HL-60 (cell line): Measurements from ENCODE around the gene KIF26B.

ENCODE experiments used
- DNase-seq, 2 experiments: peaks; one replicate each; pipeline ENCODE4 v3.0.0-alpha.2; 2010 to 2020; ENCODE audit warnings: low read depth in 1 of 2, low spot score in 1 of 2
- H3K27ac ChIP-seq: fragments of 250-450 bp; sonication (Bioruptor Pico); replicated peaks from 2 replicates; pipeline ENCODE4 v1.5.1; 2020; ENCODE audit warnings: mild to moderate bottlenecking, moderate library complexity
- H3K27me3 ChIP-seq: fragments of 250-450 bp; sonication (Bioruptor Pico); 2 replicates; pipeline ENCODE4 v1.5.1; 2021; ENCODE audit warnings: mild to moderate bottlenecking, moderate library complexity; ENCODE audit not compliant: insufficient read depth, poor library complexity, severe bottlenecking
- H3K4me3 ChIP-seq: replicated peaks from 2 replicates; pipeline ENCODE4 v1.5.1; 2011; ENCODE audit warnings: mild to moderate bottlenecking, control low read depth, low read length; ENCODE audit not compliant: insufficient read depth
- CTCF ChIP-seq: IDR thresholded peaks from one replicate; pipeline ENCODE4 v1.5.1; 2011; ENCODE audit warnings: low read length, control low read depth, inconsistent platforms; ENCODE audit not compliant: insufficient read depth
- GABPA ChIP-seq: IDR thresholded peaks from 2 replicates; pipeline ENCODE4 v1.6.1; 2012; ENCODE audit warnings: low read depth
- POLR2AphosphoS5 ChIP-seq: IDR thresholded peaks from 2 replicates; pipeline ENCODE4 v1.6.1; 2012; ENCODE audit warnings: low read depth
- REST ChIP-seq: IDR thresholded peaks from 2 replicates; pipeline ENCODE4 v1.6.1; 2012; ENCODE audit warnings: low read depth; ENCODE audit not compliant: insufficient replicate concordance
- SPI1 ChIP-seq: IDR thresholded peaks from 2 replicates; pipeline ENCODE4 v1.6.1; 2012; ENCODE audit warnings: low read depth, mild to moderate bottlenecking, borderline replicate concordance

KIF26B gene

GRCh38 chr1:245341743-245342142, 187.0 kb downstream of the KIF26B start:
- Histone ChIP-seq H3K4me3 (no peak overlapping the region), H3K27ac (no peak overlapping the region), H3K27me3 (no peaks in the 10 kb centered on the region)
- DNase-seq, result no peak
- no peak for TF ChIP-seq CTCF
- TF ChIP-seq REST, result no peak
- no peak for TF ChIP-seq SPI1

GRCh38 chr1:245345191-245345884, 190.6 kb downstream of the KIF26B start:
- no peak overlapping the region for H3K4me3 ChIP-seq
- no peak overlapping the region for H3K27ac ChIP-seq
- no peak for TF ChIP-seq POLR2AphosphoS5
- no peak for TF ChIP-seq SPI1
- DNase-seq, result no peak
- no peaks in the 10 kb centered on the region for H3K27me3 ChIP-seq

GRCh38 chr1:245348626-245349025, 193.8 kb downstream of the KIF26B start:
- Histone ChIP-seq H3K4me3 (no peak overlapping the region), H3K27me3 (no peaks in the 10 kb centered on the region), H3K27ac (no peak overlapping the region)
- no peak for DNase-seq
- no peak for TF ChIP-seq REST
- no peak for TF ChIP-seq GABPA
- no peak for TF ChIP-seq CTCF
- no peak for TF ChIP-seq SPI1
- no peak for TF ChIP-seq POLR2AphosphoS5

- Histone ChIP-seq H3K4me3 (no peak overlapping the region), H3K27me3 (no peaks in the 10 kb centered on the region), H3K27ac (no peak overlapping the region)
- TF ChIP-seq CTCF (no peak), SPI1 (no peak), REST (no peak), GABPA (no peak), POLR2AphosphoS5 (no peak)
- no peak for DNase-seq
Observed at GRCh38 chr1:245353411-245353810, 198.6 kb downstream of the KIF26B start.
